PC-9 (cell line): ENCODE results near the gene MBD4. TPM values are rescaled to one million over a fixed set of nuclear protein-coding genes. Genes with fewer than 3 reads are reported as not detected.

ENCODE experiments used
- BruUV-seq: library from RNA; stranded (reverse); fragments of 400-500 nt; replicated peaks from 2 replicates; lab custom pipeline; 2021; lab: Mats Ljungman, UMichigan
- CTCF ChIA-PET: fragments of 300-600 bp; sonication (Branson Sonifier 250); formaldehyde crosslinking; loops from one replicate; lab custom pipeline; 2022; ENCODE audit warnings: antibody characterized with exemption; lab: Charles Lee
- POLR2A ChIA-PET: fragments of 300-600 bp; sonication (Branson Sonifier 250); formaldehyde crosslinking; loops from one replicate; lab custom pipeline; 2022; ENCODE audit warnings: antibody characterized with exemption; ENCODE audit not compliant: unreplicated experiment; lab: Charles Lee
- DNase-seq, 2 experiments: peaks; one replicate each; pipeline versions ENCODE4 v3.0.0 to v3.0.0-alpha.2; 2015 to 2022; ENCODE audit warnings: mixed read lengths in 1 of 2
- H2AFZ ChIP-seq: fragments of 200-600 bp; sonication (generic); 2 replicates; pipeline ENCODE4 v1.8.1; 2017; ENCODE audit warnings: antibody characterized with exemption
- H3F3A ChIP-seq: fragments of 200-600 bp; sonication (generic); 2 replicates; pipeline ENCODE4 v1.8.1; 2017; ENCODE audit warnings: antibody characterized with exemption, mild to moderate bottlenecking, low read depth; ENCODE audit not compliant: insufficient read depth
- H3K27ac ChIP-seq: fragments of 200-600 bp; sonication (generic); 2 replicates; pipeline ENCODE4 v1.6.1; 2016; ENCODE audit warnings: mixed run types
- H3K27me3 ChIP-seq: fragments of 200-600 bp; sonication (generic); 2 replicates; pipeline ENCODE4 v1.6.1; 2016; ENCODE audit warnings: low read depth, mixed run types; ENCODE audit not compliant: insufficient read depth
- H3K36me3 ChIP-seq: fragments of 200-600 bp; sonication (generic); 2 replicates; pipeline ENCODE4 v1.6.1; 2016; ENCODE audit warnings: low read depth, mixed run types
- H3K4me1 ChIP-seq: fragments of 200-600 bp; sonication (generic); replicated peaks from 2 replicates; pipeline ENCODE4 v1.6.1; 2016; ENCODE audit warnings: mixed run types; ENCODE audit not compliant: insufficient read depth
- H3K4me2 ChIP-seq: fragments of 200-600 bp; sonication (generic); 2 replicates; pipeline ENCODE4 v1.6.1; 2017; ENCODE audit warnings: mixed run types
- H3K4me3 ChIP-seq: fragments of 200-600 bp; sonication (generic); 2 replicates; pipeline ENCODE4 v1.6.1; 2016; ENCODE audit warnings: mixed run types
- H3K79me2 ChIP-seq: fragments of 200-600 bp; sonication (generic); 2 replicates; pipeline ENCODE4 v1.6.1; 2017; ENCODE audit warnings: low read depth, mixed run types
- H3K9me2 ChIP-seq: fragments of 200-600 bp; sonication (generic); 2 replicates; pipeline ENCODE4 v1.8.1; 2017; ENCODE audit warnings: mild to moderate bottlenecking; ENCODE audit not compliant: insufficient read depth
- H3K9me3 ChIP-seq: fragments of 200-600 bp; sonication (generic); 2 replicates; pipeline ENCODE4 v1.8.1; 2016; ENCODE audit warnings: low read depth; ENCODE audit not compliant: insufficient read depth
- H4K20me1 ChIP-seq: fragments of 200-600 bp; sonication (generic); 2 replicates; pipeline ENCODE4 v1.8.1; 2017; ENCODE audit not compliant: insufficient read depth
- CTCF ChIP-seq: fragments of 200-600 bp; sonication (generic); conservative IDR thresholded peaks from 2 replicates; pipeline ENCODE4 v1.6.1; 2017; ENCODE audit warnings: mixed run types, antibody characterized with exemption, mild to moderate bottlenecking, moderate library complexity
- EZH2 ChIP-seq: fragments of 200-600 bp; sonication (generic); IDR thresholded peaks from 2 replicates; pipeline ENCODE4 v1.8.0; 2017; ENCODE audit warnings: antibody characterized with exemption, low read depth
- intact Hi-C: fragments of 100-400 bp; cut with micrococcal nuclease; formaldehyde crosslinking; loops from one replicate; pipeline ENCODE4 v1.10.0; 2022; ENCODE audit not compliant: unreplicated experiment
- total RNA-seq: library from RNA; stranded (reverse); gene quantifications from 2 replicates; pipeline ENCODE4 v1.2.3, GENCODE V29; 2021

The MBD4 gene
- total RNA-seq, 1 experiment from 2014 or later = 48.6 TPM

DNA sequence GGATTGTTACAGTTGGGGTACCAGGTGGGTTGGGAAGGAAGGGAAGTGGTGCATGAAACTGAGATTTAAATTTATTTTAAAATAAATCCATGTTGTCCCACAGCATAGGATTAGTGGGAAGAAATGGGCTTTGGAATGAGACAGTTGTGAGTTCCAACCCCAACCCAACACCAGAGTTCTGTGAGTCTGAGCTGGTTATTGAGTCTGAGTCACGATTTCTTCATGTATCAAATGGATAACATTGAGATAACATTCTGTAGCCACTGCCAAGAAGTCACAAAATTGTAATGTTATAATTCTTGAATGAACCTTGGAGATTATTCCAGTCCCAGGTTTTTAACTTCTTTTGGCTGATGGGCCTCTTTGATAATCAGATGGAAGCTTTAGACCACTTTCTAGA is 14.0 kb upstream of the MBD4 start:
- no peak overlapping the region for H3K4me2 ChIP-seq
- 0 out of 2 replicates have a peak, but pooled peaks cover 7% of the 10 kb centered on the region for H3F3A ChIP-seq
- TF ChIP-seq EZH2 (no peak), CTCF (no peak)
- H3K9me3 ChIP-seq = no peaks in the 10 kb centered on the region
- H3K9me2 ChIP-seq = no peaks in the 10 kb centered on the region; the same call in 1 of the 2 replicates
- peaks cover 4% of the 10 kb centered on the region; the same call in 1 of the 2 replicates for H3K36me3 ChIP-seq
- ChIA-PET CTCF (no interaction called here), POLR2A (interaction anchor here (0.6 kb wide), 2 partner anchors 13 to 348 kb away, joined by 7 to 10 read pairs; no protein-coding TSS in a partner anchor)
- no peaks in the 10 kb centered on the region for H4K20me1 ChIP-seq
- H3K27me3 ChIP-seq = no peaks in the 10 kb centered on the region
- H3K27ac ChIP-seq = no peak overlapping the region
- BruUV-seq = no TSS peak
- no peaks in the 10 kb centered on the region for H3K4me1 ChIP-seq
- H3K79me2 ChIP-seq = no peaks in the 10 kb centered on the region
- no peak overlapping the region for H3K4me3 ChIP-seq
- intact Hi-C loops = no loop called here
- H2AFZ ChIP-seq = no peak overlapping the region
- no peak for DNase-seq

DNA sequence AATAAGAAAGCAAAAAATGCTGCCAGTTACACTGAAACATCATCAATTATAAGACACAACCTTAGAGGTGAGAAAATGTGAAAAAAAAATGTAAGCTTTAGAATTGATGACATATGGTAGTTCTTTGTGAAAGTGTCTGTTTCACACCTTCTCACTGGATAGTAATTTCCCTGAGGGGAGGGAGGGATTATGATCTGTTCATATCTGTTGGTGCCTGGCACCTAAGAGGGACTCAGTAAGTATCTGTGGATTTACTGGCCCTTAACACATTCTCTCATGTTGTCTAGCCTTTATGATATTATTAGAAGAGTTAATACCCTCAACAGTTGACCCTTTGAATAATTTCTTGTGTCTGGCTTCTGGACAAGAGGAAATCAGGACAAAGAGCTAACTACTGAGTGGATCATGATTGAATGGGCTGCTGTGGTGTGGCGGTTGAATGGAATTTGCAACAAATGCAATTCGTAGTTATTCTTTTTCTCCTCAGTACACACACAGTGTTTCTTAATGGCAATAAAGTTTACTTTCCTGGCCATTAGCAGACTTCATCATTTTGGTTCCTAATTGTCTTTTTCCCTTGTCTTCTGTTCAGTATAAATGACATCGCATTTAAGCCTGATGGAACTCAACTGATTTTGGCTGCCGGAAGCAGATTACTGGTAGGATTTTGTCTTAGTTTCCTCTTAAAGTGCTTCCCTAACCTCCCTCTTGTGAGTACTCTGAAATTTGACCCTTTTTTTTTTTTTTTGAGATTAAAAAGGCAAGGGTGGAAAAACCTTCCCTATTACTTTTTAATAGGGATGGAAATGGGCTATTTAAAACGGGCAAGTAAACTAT is 9.7 kb upstream of the MBD4 start:
- Histone ChIP-seq H3K36me3 (peaks cover 4% of the 10 kb centered on the region; the same call in 1 of the 2 replicates), H3K9me2 (no peaks in the 10 kb centered on the region; the same call in 1 of the 2 replicates), H3K9me3 (no peaks in the 10 kb centered on the region), H4K20me1 (no peaks in the 10 kb centered on the region), H2AFZ (no peak overlapping the region), H3K79me2 (no peaks in the 10 kb centered on the region), H3K27ac (no peak overlapping the region), H3F3A (0 out of 2 replicates have a peak, but pooled peaks cover 7% of the 10 kb centered on the region), H3K4me1 (no peaks in the 10 kb centered on the region), H3K27me3 (no peaks in the 10 kb centered on the region), H3K4me3 (no peak overlapping the region), H3K4me2 (no peak overlapping the region)
- ChIA-PET POLR2A (interaction anchor here (0.5 to 0.7 kb wide), 3 partner anchors 10 to 329 kb away, joined by 4 to 9 read pairs (median 6); partner anchors contain the start of genes IFT122 and MBD4), CTCF (no interaction called here)
- BruUV-seq = no TSS peak
- no peak for DNase-seq
- TF ChIP-seq CTCF (no peak), EZH2 (no peak)
- intact Hi-C loops = no loop called here

DNA sequence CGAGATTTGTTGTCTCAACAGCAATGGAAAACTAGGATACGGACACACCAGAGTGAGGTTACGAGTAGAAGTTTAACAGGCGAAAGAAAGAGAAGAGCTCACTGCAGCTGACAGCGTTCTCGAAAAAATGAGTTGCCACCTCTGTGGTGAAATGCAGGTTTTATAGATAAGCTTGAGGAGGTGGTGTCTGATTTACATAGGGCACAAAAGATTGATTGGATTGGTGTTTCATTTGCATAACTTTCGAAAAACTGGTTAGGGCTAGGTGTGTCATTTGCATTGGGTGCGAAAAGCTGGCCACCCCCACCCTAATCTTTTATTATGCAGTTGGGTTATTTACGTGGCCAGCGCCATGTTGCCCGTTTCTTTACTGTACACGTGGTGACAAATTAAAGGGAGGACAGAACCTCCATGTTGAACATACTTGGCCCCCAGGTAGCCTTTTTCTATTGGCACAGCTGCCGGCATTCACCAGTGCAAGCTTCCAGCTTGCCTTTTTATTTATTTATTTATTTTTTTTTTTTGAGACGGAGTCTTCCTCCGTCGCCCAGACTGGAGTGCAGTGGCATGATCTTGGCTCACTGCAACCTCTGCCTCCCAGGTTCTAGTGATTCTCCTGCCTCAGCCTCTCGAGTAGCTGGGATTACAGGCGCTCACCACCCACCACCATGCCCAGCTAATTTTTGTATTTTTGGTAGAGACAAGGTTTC is 8.6 kb upstream of the MBD4 start:
- DNase-seq = no peak
- TF ChIP-seq EZH2 (no peak), CTCF (no peak)
- Histone ChIP-seq H3K36me3 (no peaks in the 10 kb centered on the region), H3K9me3 (no peaks in the 10 kb centered on the region), H3K9me2 (no peaks in the 10 kb centered on the region; the same call in 1 of the 2 replicates), H3F3A (0 out of 2 replicates have a peak, but pooled peaks cover 7% of the 10 kb centered on the region), H3K4me3 (no peak overlapping the region), H3K4me1 (no peaks in the 10 kb centered on the region), H3K27ac (no peak overlapping the region), H2AFZ (no peak overlapping the region), H3K27me3 (no peaks in the 10 kb centered on the region), H3K79me2 (no peaks in the 10 kb centered on the region), H4K20me1 (no peaks in the 10 kb centered on the region), H3K4me2 (no peak overlapping the region)
- intact Hi-C loops = no loop called here
- BruUV-seq = no TSS peak
- ChIA-PET CTCF (interaction anchor here (0.6 kb wide), 1 partner anchor 369 kb away, joined by 3 read pairs; no protein-coding TSS in a partner anchor), POLR2A (interaction anchor here (0.5 to 0.6 kb wide), 2 partner anchors 24 to 328 kb away, joined by 5 to 6 read pairs; no protein-coding TSS in a partner anchor)
